Activated naive CD4-positive, alpha-beta T cell treated with anti-CD3 and anti-CD28 coated beads, Interleukin-2, amount 50 U/mL, for 16 hours (primary cell): ENCODE data around the gene NEK11.

Experiments used
- DNase-seq: peaks from one replicate; pipeline ENCODE4 v3.0.0-alpha.2; 2020

The NEK11 gene

DNA sequence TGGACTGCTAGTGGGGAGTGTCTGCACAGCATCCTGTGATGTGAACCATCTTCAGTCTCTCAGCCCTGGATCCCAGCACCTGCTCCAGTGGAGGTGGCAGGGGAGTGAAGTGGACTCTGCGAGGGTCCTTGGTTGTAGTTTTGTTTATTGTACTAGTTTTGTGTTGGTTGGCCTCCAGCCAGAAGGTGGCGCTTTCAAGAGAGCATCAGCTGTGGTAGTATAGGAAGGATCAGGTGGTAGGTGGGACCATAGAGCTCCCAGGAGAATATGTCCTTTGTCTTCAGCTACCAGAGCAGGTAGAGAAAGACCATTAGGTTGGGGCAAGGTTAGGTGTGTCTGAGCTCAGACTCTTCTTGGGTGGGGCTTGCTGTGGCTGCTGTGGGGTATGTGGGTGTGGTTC is 20.9 kb downstream of the NEK11 start:
- no peak for DNase-seq

GRCh38 chr3:131048030-131048429 is 21.4 kb downstream of the NEK11 start:
- DNase-seq: no peak

DNA sequence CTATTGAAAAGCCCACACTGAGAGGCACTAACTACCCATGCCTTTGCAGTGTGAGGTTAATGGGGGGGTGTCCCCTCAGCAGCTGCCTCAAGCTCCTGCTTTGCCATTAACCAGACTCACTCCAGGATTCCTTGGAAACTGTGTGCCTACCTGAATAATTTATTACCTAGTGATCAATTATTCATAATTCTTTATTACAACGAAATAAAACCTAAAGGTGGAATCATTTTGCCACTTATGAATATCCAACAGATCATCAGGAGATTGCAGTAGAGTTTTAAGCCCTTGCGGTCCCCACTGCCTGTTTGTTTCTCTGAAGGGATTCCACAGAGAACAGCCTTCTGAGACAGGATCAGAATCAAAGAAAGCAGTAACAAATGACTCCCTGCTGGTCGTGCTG is 23.3 kb downstream of the NEK11 start:
- no peak for DNase-seq

DNA sequence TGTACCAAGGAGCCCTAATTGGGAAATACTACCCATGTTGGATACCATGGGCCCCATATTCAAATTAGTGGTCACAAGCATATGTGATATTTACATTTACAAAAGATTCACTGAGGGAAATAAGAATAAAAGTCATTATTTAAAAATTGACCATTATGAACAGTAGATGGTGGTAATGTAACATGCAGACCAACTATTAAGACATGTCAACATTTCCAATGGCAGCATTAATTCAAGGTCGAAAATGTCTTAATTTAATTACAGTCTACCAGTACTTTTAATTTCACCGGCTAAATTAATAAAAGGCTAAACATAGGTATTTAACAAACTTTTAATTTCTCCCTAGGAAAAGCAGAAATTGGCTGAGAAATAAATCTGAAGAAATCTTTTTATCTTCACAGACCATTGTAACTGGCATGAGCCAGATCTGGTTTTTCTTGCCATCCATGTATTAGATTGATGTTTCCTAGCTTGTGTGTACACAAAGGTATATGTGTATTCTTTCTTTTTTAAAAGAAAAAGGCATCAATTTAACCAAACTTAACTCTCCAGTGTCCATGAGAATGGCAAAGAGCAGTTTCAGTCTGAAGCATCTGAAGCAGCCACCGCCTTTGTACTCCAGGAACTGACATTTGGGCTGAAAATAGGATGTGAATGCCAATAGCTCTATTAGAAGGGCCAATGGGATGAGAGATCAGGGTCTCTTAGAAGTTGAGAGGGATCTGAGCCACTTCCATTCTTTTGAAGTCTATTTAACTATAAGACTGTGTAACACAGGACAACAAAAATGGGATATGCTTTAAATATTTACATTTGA is 26.6 kb downstream of the NEK11 start:
- no peak for DNase-seq

DNA sequence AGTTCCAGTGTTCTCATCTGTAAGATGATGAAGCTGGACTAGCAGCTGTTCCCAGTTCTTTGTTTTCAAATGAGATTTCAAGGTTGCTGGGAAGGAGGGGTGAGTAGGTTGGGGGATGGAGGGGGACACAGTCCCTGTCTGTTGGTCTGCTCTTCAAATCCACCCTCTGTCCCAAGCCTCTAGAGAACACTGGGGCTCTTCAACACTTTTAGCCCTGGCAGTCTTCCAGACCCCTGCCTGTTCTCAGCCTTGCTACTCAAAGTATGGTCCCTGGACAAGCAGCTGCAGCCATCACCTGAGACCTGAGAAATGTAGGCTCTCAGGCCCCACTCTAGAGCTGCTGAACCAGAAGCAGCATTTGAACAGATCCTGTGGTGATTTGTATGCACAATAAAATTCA is 41.3 kb downstream of the NEK11 start:
- no peak for DNase-seq

- DNase-seq: no peak
These were observed 45.5 kb downstream of the NEK11 start for GRCh38 chr3:131072099-131072559.

GRCh38 chr3:131072845-131073244 is 46.2 kb downstream of the NEK11 start:
- DNase-seq: no peak

DNA sequence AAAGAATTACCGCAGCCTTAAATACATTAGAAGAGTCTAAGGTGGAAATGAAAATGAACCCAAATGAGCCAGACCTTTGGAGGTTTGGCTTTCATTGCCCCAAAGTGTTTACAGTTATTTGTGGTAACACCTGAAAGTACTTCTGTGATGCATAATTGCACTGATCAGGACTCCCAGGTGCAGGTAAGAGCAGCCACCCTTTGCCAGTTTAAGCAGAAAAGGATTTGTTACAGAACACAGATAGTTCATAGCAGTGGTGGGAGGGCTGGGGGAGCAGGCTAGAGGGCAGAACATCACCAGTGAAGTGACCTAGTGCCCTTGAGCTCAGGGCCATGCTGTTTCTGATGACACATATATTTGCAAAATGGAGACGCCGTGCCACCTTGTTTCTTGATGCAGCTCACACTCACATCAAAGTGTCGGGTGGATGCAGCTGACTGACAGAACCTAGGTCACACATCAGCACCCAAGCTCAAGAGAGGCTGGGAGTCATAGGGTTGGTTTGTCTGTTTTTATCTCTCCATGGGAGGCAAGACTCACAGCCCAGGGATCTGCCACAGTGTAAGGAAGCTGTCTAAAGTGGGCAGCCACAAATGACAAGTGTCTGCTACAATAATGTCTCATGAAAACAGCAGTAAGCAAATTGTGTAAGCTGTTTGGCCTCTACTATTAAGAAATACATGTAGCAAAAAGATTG is 49.1 kb downstream of the NEK11 start:
- DNase-seq: no peak

- DNase-seq: no peak
These were observed 51.2 kb downstream of the NEK11 start for GRCh38 chr3:131077904-131078303.

DNA sequence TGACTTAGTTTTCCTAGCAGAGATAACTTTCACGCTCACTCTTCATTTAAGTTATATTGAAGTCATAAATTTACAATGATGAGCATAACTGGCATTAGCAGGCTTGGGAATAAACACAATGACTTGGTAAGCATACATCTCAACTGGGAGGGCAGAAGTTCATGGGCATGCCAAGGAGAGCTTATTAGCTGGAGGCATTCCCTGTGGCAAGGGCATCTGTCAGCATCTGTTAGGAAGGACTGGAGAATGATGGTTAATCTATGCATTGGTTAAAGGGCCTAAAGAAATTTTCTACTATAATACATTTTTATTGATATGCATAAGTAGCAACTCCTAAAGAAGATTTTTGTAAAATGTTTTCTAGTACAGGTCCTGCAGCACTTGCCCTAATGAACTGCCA is 52.4 kb downstream of the NEK11 start:
- no peak for DNase-seq

DNA sequence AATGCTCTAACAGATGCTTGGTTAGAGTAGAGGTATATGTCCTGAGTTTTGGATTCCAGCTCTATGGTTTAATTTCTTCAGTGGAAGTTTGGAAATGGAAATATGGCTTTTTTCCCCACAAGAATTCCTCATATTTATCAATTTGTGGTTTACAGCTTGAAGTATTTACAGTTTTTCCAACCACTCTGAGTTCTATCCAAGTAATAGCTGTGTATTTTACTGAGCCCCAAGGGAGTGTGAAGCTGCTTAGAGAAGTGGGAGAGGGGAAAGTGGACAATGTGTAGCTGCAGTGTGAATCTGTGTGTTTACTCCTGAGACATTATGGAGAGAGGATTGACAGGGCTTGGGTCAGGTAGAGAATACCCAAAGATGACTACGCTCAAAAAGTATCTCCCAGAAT is 54.5 kb downstream of the NEK11 start:
- DNase-seq: no peak

GRCh38 chr3:131082246-131082645 is 55.6 kb downstream of the NEK11 start:
- no peak for DNase-seq

DNA sequence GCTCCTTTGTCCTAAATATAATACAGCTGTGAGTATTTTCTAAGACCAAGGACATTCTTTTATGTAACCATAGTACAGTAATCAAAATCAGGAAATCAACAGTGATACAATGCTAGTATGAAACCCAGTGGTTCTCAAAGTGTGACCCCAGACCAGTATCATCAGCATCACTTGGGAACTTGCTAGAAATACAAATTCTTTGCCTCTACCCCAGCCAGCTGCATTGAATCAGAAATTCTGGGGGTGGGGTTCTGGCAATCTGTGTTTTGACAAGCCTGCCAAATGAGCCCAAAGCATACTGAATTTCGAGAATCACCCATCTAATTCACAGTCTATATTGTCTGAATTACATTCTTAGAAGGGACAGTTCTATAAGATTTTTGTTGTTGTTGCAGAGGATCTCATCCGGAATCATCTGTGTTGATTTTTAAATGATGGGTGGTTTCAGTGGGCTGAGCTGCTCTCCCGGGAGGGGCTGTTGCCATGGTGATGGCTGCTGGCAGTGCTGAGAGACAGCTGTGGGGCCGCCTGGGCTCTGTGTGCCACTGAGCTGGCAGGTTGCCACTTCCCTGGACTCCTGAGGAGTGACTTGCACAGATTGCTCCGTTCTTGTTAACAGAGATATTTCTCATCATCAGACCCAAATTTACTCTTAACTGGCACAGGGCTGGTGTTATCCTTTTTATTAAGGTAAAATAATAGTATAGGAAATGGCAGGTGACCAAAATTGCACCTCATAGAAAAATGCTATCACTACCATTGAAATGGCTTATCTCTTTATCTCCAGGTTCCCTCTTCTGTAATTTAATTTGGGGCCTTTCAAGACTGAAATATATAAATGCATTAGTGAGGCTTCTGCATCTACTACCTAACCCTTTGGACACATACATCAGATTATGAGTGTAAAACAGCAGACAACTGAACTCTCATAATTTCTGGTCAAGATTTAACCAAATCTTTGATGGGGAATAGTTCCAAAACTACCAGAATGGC is 56.5 kb downstream of the NEK11 start:
- DNase-seq: no peak

- DNase-seq: no peak
These were observed 65.1 kb downstream of the NEK11 start for GRCh38 chr3:131091768-131092167.

DNA sequence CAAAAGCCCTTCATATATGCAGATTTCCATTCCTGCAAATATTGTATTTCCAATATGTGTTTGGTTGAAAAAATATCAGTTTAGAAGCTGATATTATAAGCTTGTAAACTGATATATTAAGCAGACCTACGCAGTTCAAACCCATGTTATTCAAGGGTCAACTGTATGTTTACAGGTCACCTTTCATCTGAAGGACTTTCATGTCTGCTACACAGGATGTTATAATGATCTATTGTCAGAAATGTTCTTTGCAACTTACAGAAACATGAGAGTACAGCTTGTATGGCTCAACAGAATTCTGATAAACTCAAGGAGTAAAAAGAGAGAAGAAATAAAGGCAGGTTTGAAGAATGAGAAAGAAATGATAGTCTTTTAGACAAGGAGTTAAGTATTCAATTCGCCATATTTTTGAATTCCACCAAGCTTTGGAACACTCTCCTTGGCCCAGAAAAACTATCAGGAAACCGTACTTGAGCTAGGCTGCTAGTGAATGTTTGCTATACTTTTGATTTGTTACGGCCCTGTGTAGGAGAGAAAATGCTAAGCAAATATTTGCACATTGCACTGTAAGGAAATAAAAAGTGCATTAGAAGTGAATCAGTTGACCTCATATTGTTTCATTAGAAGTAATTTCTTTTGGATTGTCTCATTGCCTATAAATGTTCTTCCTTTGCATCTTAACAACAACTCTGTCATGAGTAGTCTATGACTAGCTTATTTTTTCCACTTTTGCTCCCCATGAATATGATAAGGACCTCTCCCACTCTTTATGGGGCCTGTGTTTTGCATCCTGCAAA is 81.2 kb downstream of the NEK11 start:
- DNase-seq: no peak

DNA sequence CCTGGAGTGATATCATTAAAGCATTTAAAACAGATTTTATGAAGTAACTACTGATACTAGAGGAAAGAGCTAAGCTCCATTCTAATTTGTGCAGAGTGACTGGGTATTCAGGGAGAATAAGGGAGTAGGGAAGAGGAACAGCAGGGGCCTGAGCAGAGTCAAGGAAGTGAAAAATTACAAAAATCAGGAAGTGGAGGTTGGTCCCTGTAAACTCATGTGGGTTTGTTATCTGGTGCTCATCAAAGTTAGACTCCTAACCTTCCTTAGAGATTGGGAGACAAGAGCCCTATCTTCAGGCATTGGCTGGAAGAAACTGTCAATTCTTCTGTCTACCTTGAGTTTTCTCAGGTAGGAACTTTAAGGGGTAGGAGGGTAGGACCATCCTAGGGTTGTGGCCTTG is 82.5 kb downstream of the NEK11 start:
- no peak for DNase-seq

GRCh38 chr3:131110087-131110486 is 83.4 kb downstream of the NEK11 start:
- DNase-seq: no peak

DNA sequence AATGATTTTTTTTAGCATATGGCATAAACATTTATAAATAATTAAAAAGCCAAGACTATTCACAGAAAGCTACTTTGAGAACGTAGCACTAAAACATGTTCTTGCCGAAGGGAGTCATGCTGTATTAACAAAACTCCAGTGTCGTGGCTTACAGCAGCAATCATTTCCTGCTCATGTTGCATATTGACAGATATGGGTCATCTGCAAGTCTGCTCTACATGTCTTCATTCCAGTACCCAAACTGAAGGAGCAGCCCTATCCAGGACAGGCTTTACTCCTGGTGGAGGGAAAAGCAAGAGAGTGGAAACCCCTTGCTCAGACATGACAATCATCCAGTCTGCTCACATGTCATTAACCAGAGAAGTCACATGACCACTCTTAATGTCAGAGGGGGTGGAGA is 87.6 kb downstream of the NEK11 start:
- no peak for DNase-seq

- no peak for DNase-seq
These were observed 99.0 kb downstream of the NEK11 start for GRCh38 chr3:131125684-131126083.

DNA sequence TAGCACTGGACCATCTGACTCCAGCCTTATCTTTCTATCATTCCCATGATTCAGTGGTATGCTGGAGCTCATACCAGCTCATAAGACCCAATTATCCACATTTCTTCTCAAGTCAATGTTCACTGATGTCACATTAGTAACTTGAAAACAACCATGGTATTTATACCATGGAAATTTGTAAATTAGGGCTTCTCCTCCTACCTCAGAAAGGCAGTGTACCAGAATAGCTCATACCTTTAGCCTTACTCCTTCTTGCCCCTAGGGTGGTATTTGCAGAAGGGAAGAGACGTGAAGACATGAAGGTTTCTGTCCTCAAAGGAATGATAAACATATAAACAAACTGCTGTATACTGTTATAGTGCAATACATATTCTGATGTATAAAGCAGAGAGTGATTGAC is 114.2 kb downstream of the NEK11 start:
- no peak for DNase-seq

DNA sequence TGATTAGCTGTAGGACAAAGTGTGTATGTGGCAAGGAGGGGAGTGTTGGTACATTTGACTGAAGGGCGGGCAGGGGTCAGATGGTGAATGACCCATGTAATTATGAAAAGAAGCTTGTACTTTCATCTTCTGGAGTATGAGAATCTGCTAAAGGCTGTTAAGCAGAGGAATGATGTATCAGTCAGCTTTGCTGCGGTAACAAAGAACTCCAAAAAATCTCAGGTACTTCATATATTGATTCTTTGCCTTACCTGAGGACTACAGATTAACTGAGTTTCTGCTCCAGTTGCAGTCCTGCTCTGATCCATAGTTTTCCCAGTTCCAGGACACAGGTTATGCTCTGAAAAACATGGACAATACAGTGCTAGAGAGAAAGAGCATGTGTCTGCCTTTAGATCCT is 115.1 kb downstream of the NEK11 start:
- no peak for DNase-seq

GRCh38 chr3:131142580-131142979 is 115.9 kb downstream of the NEK11 start:
- no peak for DNase-seq
